HepG2 (cell line): Measurements from ENCODE around the gene TNC. TPM values are rescaled to one million over a fixed set of nuclear protein-coding genes. Genes with fewer than 3 reads are reported as not detected.

Source experiments
- HOXA7 ChIP-seq: sonication (generic); formaldehyde crosslinking; IDR thresholded peaks from 2 replicates; pipeline ENCODE4 v1.8.1; 2022; ENCODE audit warnings: mild to moderate bottlenecking, missing genetic modification reagents, moderate library complexity
- KAT7 ChIP-seq: IDR thresholded peaks from 2 replicates; pipeline ENCODE4 v1.6.1; 2018; ENCODE audit warnings: borderline replicate concordance, missing compliant biosample characterization
- PCBP1 ChIP-seq: fragments of 200-400 bp; formaldehyde crosslinking; IDR thresholded peaks from 2 replicates; pipeline ENCODE4 v1.6.1; 2017; ENCODE audit warnings: mild to moderate bottlenecking, low read depth, low read length, borderline replicate concordance
- SIX1 ChIP-seq: sonication (generic); formaldehyde crosslinking; IDR thresholded peaks from 2 replicates; pipeline ENCODE4 v1.4.0; 2020; ENCODE audit warnings: missing genetic modification reagents, borderline replicate concordance
- SOX5 ChIP-seq: IDR thresholded peaks from 2 replicates; pipeline ENCODE4 v1.6.1; 2016; ENCODE audit warnings: borderline replicate concordance
- TRIM24 ChIP-seq: sonication (generic); formaldehyde crosslinking; IDR thresholded peaks from 2 replicates; pipeline ENCODE4 v1.8.0; 2022; ENCODE audit warnings: mild to moderate bottlenecking, missing genetic modification reagents
- ZNF331 ChIP-seq: sonication (generic); formaldehyde crosslinking; IDR thresholded peaks from 2 replicates; pipeline ENCODE4 v1.4.0; 2020; ENCODE audit warnings: missing genetic modification reagents
- ZNF562 ChIP-seq: sonication (generic); formaldehyde crosslinking; IDR thresholded peaks from 2 replicates; pipeline ENCODE4 v1.8.0; 2022; ENCODE audit warnings: missing genetic modification reagents, borderline replicate concordance
- ZNF567 ChIP-seq: sonication (generic); formaldehyde crosslinking; IDR thresholded peaks from 2 replicates; pipeline ENCODE4 v1.8.1; 2023; ENCODE audit warnings: mild to moderate bottlenecking, missing genetic modification reagents, borderline replicate concordance
- polyA plus RNA-seq, 8 experiments: library from polyadenylated mRNA; depleted of rRNA in 3 of 8; stranded (reverse) in 7 of 8; unstranded in 1 of 8; fragments of >200 nt; fragmentation: Illumina TruSeq in 4 of 8; extraction: Trizol in 4 of 8; gene quantifications; 2 replicates each; pipeline versions ENCODE4 v1.2.1 to v1.2.3, GENCODE V29; 2011 to 2016; ENCODE audit warnings: low read depth in 4 of 8, missing spikeins in 1 of 8, mixed read lengths in 1 of 8; ENCODE audit not compliant: insufficient read depth in 1 of 8
- total RNA-seq, 5 experiments: library from RNA; depleted of rRNA; stranded (reverse); fragments of >200 nt; fragmentation: Illumina TruSeq; extraction: Trizol; gene quantifications; 2 replicates each; pipeline ENCODE4 v1.2.3, GENCODE V29; 2016; ENCODE audit warnings: low read depth in 1 of 5
- TF ChIP-seq, protein P1 (sequence below): sonication (generic); formaldehyde crosslinking; IDR thresholded peaks from 2 replicates; pipeline ENCODE4 v1.8.1; 2023; ENCODE audit warnings: missing genetic modification reagents, inconsistent platforms, borderline replicate concordance
- TF ChIP-seq, protein P2 (sequence below): sonication (generic); formaldehyde crosslinking; IDR thresholded peaks from 2 replicates; pipeline ENCODE4 v1.4.0; 2020; ENCODE audit warnings: mild to moderate bottlenecking, missing genetic modification reagents

Gene TNC
- total and polyA plus RNA-seq, 2 of the 13 experiments (the other 11 are each of a cell fraction or from before 2014, with no cell fraction given), result not detected

DNA sequence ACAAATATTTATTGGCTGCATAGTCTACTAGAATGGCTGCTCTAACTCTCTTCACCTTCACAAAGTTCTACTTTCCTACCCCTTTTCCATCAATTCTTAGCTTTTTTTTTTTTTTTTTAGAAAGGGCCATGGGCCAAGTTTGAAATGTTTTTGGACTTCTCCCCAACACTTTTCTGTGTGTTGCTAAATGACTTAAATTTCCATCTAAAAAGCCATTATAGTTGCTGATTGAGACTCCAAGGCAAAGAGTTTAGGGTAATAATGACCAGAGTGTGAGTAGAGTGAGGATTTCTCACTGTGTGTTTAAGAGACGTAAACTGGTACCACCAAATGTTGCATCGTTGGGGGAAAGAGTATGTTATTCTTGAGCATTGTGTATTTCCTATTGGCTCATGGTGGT is 24.4 kb downstream of the TNC start (continued):
- TF ChIP-seq ZNF562 (no peak), KAT7 (CRISPR knock-in tag) (no peak), SOX5 (CRISPR knock-in tag) (no peak), ZNF331 (CRISPR knock-in tag) (no peak), SIX1 (no peak), ZNF567 (no peak), TRIM24 (CRISPR knock-in tag) (no peak), HOXA7 (CRISPR knock-in tag) (no peak), PCBP1 (no peak)
- TF ChIP-seq, protein P1, sequence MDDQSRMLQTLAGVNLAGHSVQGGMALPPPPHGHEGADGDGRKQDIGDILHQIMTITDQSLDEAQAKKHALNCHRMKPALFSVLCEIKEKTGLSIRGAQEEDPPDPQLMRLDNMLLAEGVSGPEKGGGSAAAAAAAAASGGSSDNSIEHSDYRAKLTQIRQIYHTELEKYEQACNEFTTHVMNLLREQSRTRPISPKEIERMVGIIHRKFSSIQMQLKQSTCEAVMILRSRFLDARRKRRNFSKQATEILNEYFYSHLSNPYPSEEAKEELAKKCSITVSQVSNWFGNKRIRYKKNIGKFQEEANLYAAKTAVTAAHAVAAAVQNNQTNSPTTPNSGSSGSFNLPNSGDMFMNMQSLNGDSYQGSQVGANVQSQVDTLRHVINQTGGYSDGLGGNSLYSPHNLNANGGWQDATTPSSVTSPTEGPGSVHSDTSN (CRISPR knock-in tag), result no peak
- TF ChIP-seq, protein P2, sequence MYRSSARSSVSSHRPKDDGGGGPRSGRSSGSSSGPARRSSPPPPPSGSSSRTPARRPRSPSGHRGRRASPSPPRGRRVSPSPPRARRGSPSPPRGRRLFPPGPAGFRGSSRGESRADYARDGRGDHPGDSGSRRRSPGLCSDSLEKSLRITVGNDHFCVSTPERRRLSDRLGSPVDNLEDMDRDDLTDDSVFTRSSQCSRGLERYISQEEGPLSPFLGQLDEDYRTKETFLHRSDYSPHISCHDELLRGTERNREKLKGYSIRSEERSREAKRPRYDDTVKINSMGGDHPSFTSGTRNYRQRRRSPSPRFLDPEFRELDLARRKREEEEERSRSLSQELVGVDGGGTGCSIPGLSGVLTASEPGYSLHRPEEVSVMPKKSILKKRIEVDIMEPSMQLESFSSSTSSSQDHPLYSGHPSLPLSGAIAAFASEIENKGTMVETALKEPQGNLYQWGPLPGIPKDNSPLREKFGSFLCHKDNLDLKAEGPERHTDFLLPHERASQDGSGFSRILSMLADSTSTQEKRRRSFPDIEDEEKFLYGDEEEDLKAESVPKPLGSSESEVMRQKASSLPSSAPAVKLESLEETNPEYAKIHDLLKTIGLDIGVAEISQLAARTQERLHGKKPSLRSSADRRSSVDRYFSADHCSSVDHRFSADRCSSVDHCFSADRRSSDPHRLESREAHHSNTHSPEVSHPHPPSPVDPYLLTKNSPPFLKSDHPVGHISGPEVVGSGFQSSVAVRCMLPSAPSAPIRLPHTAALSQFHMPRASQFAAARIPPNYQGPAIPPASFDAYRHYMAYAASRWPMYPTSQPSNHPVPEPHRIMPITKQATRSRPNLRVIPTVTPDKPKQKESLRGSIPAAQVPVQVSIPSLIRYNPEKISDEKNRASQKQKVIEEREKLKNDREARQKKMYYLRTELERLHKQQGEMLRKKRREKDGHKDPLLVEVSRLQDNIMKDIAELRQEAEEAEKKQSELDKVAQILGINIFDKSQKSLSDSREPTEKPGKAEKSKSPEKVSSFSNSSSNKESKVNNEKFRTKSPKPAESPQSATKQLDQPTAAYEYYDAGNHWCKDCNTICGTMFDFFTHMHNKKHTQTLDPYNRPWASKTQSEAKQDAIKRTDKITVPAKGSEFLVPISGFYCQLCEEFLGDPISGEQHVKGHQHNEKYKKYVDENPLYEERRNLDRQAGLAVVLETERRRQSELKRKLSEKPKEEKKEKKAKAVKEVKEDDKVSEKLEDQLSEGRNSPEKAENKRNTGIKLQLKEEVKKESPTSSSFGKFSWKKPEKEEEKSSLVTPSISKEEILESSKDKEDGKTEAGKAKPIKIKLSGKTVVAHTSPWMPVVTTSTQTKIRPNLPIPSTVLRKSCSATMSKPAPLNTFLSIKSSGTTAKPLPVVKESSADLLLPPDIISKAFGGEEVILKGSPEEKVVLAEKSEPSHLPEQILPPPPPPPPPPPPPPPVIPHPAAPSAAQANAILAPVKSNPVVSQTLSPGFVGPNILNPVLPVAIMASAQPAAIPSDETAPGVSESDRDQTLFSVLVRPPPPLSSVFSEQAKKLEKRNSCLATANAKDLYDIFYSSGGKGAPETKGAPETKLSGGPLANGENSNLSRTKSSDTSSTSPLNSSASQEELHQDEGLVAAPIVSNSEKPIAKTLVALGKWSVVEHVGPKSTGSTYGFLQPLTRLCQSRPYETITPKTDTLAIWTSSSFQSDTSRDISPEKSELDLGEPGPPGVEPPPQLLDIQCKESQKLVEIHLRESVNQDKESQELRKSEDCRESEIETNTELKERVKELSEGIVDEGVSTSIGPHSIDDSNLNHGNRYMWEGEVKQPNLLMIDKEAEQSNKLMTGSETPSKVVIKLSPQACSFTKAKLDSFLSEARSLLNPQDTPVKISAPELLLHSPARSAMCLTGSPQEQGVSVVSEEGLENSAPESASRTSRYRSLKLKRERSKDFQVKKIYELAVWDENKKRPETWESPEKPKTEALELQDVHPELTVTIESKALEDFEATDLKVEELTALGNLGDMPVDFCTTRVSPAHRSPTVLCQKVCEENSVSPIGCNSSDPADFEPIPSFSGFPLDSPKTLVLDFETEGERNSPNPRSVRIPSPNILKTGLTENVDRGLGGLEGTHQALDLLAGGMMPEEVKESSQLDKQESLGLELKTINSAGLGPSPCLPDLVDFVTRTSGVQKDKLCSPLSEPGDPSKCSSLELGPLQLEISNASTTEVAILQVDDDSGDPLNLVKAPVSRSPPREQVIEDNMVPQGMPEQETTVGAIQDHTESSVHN (CRISPR knock-in tag), result no peak
